GM19397 (cell line): Measurements from ENCODE around the gene LEPR.

Experiments used
- ATAC-seq: cut with Tn5 transposase; IDR thresholded peaks from one replicate; pipeline ENCODE4 v1.9.1; 2021; ENCODE audit warnings: mild to moderate bottlenecking, moderate library complexity; ENCODE audit not compliant: unreplicated experiment

LEPR gene

GRCh38 chr1:65409314-65409713 is 11.2 kb upstream of the LEPR start:
- ATAC-seq: no peak

- no peak for ATAC-seq
These were observed 10.6 kb upstream of the LEPR start for GRCh38 chr1:65409816-65410326.

- ATAC-seq: no peak
These were observed 8.0 kb upstream of the LEPR start for GRCh38 chr1:65412256-65412983.

DNA sequence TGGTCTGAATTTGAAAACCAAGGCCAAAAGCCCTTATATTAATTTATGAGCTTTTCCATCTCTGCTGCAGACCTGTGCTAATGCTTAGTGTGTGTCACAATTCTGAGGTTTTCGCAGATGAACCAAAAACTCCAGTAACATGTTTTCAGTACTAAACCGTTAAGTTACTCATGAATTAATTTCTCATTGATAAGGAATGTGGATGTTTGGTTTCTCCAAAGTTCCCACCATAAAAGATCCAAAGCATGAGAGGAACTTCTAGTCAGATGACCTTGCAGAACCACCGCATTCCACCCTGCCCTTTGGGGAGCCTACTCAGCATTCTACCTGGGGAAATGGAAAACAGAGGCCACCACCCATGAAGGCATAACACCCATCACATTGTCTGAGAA is 7.5 kb upstream of the LEPR start:
- ATAC-seq: no peak

DNA sequence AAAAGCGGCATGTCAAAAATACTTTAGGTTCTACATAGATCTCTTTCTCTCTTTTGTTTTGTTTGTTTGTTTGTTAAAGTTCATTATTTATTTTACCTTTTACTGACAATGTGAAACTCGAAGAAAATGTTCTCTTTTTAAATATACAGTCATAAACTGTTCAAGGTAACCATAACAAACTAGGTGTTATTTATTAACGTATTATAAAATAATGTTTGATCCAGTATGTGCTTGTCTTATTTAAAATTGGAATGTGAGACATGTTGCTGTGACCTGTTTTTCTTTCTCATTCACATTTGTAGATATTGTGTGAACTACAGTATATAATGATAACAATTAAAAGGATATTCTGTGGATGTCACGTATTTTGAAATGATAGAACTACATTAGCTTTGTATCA is 5.9 kb upstream of the LEPR start:
- ATAC-seq: no peak

GRCh38 chr1:65416767-65417166 is 3.7 kb upstream of the LEPR start:
- no peak for ATAC-seq

DNA sequence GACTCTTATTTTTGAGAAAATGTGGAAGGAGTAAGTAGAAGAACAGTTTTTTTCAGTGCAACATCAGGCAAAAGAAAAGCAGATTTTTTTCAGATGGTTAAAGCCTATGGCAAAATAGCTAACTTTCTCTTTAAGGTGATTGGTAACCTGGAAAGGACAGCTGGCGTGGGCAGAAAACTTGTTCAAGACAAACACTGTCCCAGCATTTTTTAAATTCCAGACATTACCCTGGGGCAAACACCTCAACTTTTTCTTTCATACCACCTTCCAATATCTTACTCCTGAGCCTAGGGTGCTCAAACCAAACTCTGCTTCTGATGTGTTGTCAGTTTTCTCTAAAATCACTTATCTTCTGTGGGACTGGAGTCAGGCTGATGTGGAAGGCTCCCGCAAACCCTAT is 2.7 kb upstream of the LEPR start:
- no peak for ATAC-seq

DNA sequence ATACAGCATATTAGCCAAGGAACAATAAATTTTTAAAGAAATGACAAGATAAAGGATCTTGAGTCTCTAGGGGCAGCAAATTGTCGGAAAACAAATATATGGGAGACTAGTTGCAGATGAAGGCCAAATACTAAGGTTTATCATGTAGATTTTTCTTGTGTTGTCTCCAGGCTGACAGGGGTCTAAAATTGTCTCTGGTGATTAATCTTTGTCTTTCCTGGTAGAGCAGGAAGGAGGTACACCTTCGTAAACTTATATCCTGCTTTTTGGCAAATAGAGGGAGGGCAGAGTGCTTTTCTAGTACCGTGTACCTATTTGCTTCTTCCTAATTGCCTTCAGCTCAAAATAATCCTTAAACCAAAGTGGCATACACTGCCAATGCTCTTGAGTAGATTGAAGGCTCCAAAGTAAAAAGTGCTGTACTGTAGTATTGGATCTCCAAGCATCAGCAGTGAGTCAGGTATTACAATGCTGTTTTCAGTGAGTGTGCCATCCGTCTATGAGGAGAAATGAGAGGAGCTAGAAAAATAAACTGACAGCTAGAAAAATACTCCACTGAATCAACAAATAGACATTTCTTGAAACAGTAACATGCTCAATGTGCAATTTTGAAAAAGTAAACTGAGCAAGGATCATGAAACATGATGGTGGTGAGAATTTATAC is 1.8 kb upstream of the LEPR start:
- ATAC-seq: no peak

DNA sequence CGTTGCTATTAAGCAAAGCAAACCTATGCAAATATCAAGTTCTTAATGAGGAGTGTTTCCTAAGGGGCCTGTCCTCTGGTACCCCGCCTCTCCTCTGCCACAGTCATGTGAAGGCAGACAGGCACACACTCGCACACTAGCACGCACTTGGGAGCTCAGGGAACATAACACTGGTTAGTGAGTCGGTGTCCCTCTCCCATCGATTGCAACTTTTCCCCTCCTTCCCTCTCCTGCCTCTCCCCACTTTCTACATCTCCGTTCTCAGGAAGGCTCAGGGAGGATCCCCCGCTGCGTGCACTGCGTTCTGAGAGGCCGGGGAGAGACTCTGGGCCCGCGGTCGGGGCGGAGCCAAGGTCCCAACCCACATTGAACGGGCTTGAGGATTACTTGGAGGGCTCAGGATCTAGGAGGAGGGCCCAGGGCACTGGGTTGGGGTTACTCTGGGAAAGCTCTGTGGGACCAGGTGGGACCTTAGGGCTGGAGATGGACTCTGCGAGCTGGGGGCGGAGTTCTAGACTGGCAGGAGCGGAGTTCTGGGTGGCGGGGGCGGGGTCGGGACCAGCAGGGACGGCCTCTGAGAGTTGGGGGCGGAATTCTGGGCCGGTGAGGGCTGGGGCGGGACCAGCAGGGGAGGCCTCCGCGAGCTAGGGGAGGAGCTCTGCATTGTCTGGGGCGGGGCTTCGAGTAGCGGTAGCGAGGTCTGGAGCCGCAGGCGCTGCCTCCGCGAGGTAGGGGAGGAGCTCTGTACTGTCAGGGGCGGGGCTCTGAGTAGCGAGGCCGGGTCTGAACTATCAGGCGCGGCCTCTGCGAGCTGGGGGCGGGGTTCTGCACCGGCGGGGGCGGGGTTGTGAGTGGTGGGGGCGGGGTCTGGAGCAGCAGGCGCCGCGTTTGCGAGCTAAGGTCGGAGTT is 533 bp upstream of the LEPR start:
- ATAC-seq: peak; percentile 93

DNA sequence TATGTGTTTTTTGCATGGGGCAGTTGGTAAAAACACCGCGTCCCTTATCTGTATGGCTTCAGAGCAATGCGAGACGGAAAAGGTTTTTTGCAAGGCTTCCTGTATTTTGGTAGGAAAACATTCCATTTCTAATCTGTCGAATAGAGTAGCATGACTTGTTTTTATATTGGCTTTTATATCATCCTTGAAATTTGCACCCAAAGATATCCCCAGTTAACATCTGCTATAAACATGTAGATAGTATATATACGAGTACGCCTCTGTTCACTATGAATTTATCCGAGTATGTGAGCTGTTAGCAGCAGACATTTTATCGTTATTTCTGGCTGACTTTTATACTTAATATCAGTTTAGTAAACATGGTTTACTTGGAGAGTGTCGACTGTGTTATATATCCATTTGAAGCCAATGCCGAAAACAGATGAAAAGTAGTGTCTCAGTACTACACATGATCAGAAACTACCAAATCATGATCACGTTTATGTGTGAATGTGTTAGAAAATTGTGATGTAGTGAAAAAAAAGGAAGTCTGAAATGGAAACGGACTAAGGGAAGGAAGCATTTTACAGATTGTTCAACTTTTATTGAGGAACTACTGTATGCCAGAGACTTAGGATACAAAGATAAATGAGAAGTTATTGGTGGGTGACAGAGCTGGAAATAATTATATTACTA is 1.0 kb downstream of the LEPR start:
- no peak for ATAC-seq

- ATAC-seq: no peak
These were observed 2.1 kb downstream of the LEPR start for GRCh38 chr1:65422241-65423203.

GRCh38 chr1:65423884-65424572 is 3.6 kb downstream of the LEPR start:
- no peak for ATAC-seq

GRCh38 chr1:65424573-65424889 is 4.1 kb downstream of the LEPR start:
- ATAC-seq: no peak

DNA sequence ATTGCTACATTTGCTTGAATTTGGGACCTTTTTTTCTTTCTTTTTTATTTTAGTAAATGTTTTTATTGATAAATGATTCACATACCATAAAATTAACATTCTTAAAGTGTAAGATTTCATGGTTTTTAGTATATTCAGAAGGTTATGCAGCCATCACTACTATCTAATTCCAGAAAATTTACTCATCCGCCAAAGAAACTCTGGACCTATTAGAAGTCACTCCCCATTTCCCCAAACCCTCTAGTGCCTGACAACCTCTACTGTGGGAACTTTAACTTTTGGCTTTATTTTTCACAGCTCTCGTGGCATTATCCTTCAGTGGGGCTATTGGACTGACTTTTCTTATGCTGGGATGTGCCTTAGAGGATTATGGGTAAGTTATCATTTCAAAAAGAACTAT is 4.5 kb downstream of the LEPR start:
- no peak for ATAC-seq

DNA sequence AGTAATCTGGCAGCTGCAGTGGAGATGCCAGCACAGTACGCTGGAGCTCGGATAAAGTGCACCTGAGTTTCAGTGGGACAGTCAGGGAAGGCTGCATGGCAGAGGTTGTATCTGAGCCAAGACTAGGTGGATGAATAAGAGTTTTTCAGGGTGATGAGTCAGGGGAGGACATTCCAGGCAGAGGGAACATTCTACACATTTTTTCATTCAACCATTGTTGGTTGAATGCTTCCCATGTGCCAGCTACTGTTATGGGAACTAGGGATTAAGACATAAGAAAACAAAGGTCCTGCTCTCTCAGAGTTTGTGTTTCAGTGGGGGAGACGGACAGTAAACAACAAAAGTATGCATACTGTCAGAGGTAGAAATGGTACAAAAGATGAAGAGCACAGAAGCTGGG is 5.2 kb downstream of the LEPR start:
- ATAC-seq: no peak

DNA sequence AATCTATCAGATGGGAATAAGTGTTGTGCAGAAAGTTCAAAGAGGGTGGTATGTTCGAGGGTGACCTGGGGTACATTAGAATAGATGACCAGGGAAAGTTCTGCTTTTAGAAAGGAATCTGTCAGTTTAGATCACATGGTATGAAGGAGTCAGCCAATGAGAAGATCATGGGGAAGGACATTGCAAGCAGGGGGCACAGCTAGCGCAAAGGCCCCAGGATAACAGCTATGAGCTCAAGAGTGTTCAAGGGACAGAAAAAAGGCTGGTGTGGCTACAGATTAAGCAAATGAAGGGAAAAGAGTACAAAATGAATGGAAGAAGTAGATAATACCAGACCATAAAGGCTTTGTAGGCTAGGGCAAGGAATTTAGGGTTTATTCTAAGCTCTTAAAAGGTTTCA is 8.6 kb downstream of the LEPR start:
- ATAC-seq: no peak

DNA sequence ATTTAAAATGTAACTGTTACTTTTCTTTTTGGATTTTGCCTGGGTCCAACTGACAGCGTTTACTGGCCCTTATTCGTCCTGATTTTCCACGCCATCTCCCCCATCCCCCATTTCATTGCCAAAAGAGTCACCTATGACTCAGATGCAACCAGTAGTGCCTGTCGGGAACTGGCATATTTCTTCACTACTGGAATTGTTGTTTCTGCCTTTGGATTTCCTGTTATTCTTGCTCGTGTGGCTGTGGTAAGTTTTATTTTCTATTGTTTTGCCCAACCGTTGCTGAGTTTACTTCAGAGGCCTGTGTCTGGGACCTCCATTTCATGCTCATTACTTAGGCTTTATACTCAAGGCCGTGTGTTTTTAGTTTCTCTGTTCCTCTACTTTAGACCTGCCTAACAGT is 9.3 kb downstream of the LEPR start:
- no peak for ATAC-seq

GRCh38 chr1:65431111-65431705 is 10.7 kb downstream of the LEPR start:
- ATAC-seq: no peak

- ATAC-seq: no peak
These were observed 12.4 kb downstream of the LEPR start for GRCh38 chr1:65432918-65433317.
